Gastrocnemius medialis (tissue), 4 donors: ENCODE measurements around the gene STK4. TPM values are rescaled to one million over a fixed set of nuclear protein-coding genes. Genes with fewer than 3 reads are reported as not detected.

Source experiments
- ATAC-seq, 2 donors: fragments of 150-250 bp; one replicate each; pipeline ENCODE4 v1.9.1; 2016
- DNase-seq, 2 donors: peaks; one replicate each; pipeline ENCODE4 v3.0.0-alpha.2; 2019
- H3K27ac ChIP-seq, 4 donors: fragments of 200-600 bp; sonication (generic); 1 replicate in 1 of 4; 2 replicates in 3 of 4; pipeline ENCODE4 v1.5.1; 2016 to 2018; ENCODE audit warnings: mild to moderate bottlenecking in 2 of 4, moderate library complexity in 1 of 4
- H3K27me3 ChIP-seq, 3 donors: fragments of 200-600 bp; sonication (generic) in 2 of 3; 1 replicate in 1 of 3; 2 replicates in 2 of 3; pipeline versions ENCODE4 v1.5.1 to v1.6.0; 2016 to 2019; ENCODE audit warnings: mild to moderate bottlenecking in 1 of 3, moderate library complexity in 1 of 3
- H3K36me3 ChIP-seq, 2 donors: fragments of 200-600 bp; sonication (generic) in 1 of 2; one replicate each; pipeline ENCODE4 v1.5.1; 2017 to 2018
- H3K4me1 ChIP-seq, 2 donors: fragments of 200-600 bp; sonication (generic) in 1 of 2; one replicate each; pipeline ENCODE4 v1.5.1; 2016 to 2017; ENCODE audit warnings: mild to moderate bottlenecking in 2 of 2
- H3K4me3 ChIP-seq, 4 donors: fragments of 200-600 bp; sonication (generic) in 3 of 4; 1 replicate in 1 of 4; 2 replicates in 3 of 4; pipeline ENCODE4 v1.5.1; 2016 to 2019; ENCODE audit warnings: mild to moderate bottlenecking in 2 of 4
- H3K9me3 ChIP-seq, 3 donors: fragments of 200-600 bp; sonication (generic) in 2 of 3; 1 replicate in 1 of 3; 2 replicates in 2 of 3; pipeline ENCODE4 v1.5.1; 2016 to 2019
- POLR2A ChIP-seq, 2 donors: fragments of 450-650 bp; IDR thresholded peaks; one replicate each; pipeline ENCODE4 v1.6.1; 2017; ENCODE audit warnings: antibody characterized with exemption in 2 of 2, mild to moderate bottlenecking in 2 of 2, moderate library complexity in 2 of 2
- in situ Hi-C, 4 donors: fragments of 200-750 bp; cut with MboI; loops; one replicate each; pipeline versions ENCODE4 v1.15.0 to v1.8.0; 2017; ENCODE audit warnings: low sequenced_read_pairs in 4 of 4
- intact Hi-C: fragments of 100-400 bp; cut with DNase I; formaldehyde crosslinking; loops from one replicate; pipeline ENCODE4 v1.15.1; 2023; ENCODE audit warnings: low total_unique reads
- total RNA-seq, 4 donors: library from RNA; depleted of rRNA; stranded (reverse); fragments of >200 nt; gene quantifications; one replicate each; pipeline versions ENCODE4 v1.1.0 to v1.2.3, GENCODE V29; 2016
- TF ChIP-seq, protein P1 (sequence below), 5 experiments: fragments of 450-650 bp in 3 of 5; fragments of 200-600 bp in 2 of 5; sonication (generic) in 2 of 5; IDR thresholded peaks in 4 of 5; conservative IDR thresholded peaks in 1 of 5; 1 replicate in 4 of 5; 2 replicates in 1 of 5; pipeline ENCODE4 v1.5.1; 2016 to 2019; ENCODE audit warnings: antibody characterized with exemption in 5 of 5, mild to moderate bottlenecking in 3 of 5, moderate library complexity in 3 of 5

The STK4 gene
- total RNA-seq, 4 donors from 2014 or later: 4.5 to 6.4 (median 5.5) TPM

- no peak overlapping the region for H3K4me3 ChIP-seq
- peaks cover 0 to 10% (median 0%) of the 10 kb centered on the region in 3 donors for H3K27me3 ChIP-seq
- intact Hi-C loops: no loop called here
- ATAC-seq (no peak), DNase-seq (no peak)
- no peaks in the 10 kb centered on the region for H3K9me3 ChIP-seq
- in situ Hi-C loops: no loop called here
- H3K36me3 ChIP-seq: no peaks in the 10 kb centered on the region
- H3K4me1 ChIP-seq: no peaks in the 10 kb centered on the region
- TF ChIP-seq, protein P1, sequence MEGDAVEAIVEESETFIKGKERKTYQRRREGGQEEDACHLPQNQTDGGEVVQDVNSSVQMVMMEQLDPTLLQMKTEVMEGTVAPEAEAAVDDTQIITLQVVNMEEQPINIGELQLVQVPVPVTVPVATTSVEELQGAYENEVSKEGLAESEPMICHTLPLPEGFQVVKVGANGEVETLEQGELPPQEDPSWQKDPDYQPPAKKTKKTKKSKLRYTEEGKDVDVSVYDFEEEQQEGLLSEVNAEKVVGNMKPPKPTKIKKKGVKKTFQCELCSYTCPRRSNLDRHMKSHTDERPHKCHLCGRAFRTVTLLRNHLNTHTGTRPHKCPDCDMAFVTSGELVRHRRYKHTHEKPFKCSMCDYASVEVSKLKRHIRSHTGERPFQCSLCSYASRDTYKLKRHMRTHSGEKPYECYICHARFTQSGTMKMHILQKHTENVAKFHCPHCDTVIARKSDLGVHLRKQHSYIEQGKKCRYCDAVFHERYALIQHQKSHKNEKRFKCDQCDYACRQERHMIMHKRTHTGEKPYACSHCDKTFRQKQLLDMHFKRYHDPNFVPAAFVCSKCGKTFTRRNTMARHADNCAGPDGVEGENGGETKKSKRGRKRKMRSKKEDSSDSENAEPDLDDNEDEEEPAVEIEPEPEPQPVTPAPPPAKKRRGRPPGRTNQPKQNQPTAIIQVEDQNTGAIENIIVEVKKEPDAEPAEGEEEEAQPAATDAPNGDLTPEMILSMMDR (IDR thresholded peaks at IDR 0.05 in 4 of 5, conservative IDR thresholded peaks at IDR 0.05 in 1 of 5): peak in 2 of 5 experiments; percentile 26 to 45
- TF ChIP-seq POLR2A (IDR thresholded peaks at IDR 0.05): no peak
- no peak overlapping the region for H3K27ac ChIP-seq
Observed at GRCh38 chr20:45111799-45112471, 145.6 kb downstream of the STK4 start.

- in situ Hi-C loops: no loop called here
- TF ChIP-seq POLR2A (IDR thresholded peaks at IDR 0.05): no peak
- TF ChIP-seq, protein P1 (IDR thresholded peaks at IDR 0.05 in 4 of 5, conservative IDR thresholded peaks at IDR 0.05 in 1 of 5): no peak
- Histone ChIP-seq H3K4me3 (no peak overlapping the region), H3K27ac (no peak overlapping the region), H3K27me3 (peaks cover 0 to 13% (median 0%) of the 10 kb centered on the region in 3 donors), H3K36me3 (no peaks in the 10 kb centered on the region), H3K4me1 (no peaks in the 10 kb centered on the region), H3K9me3 (no peaks in the 10 kb centered on the region)
- intact Hi-C loops: no loop called here
- DNase-seq (no peak), ATAC-seq (no peak)
Observed at GRCh38 chr20:45112754-45113153, 146.4 kb downstream of the STK4 start.

DNA sequence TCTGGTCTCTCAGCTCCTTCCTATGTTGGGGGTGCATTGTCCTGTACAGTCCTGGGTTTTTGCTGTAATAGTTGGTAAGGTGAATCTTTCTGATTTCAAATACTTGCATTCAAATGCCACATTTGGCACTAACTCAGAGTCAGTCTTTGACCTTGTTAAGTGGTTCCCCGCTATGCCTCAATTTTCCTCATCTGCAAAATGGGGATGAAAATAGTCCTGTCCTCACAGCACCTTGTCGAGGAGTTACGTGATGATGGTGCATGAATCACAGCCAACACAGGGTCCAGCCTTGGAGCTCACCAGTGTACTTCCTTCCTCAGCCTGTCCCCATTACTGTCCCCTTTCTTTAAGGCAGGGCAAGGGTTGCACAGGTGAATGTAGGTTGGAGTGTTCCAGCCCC lies 147.6 kb downstream of the STK4 start:
- in situ Hi-C loops (no loop called here), intact Hi-C loops (no loop called here)
- Histone ChIP-seq H3K36me3 (no peaks in the 10 kb centered on the region), H3K27me3 (peaks cover 0 to 11% (median 0%) of the 10 kb centered on the region in 3 donors), H3K9me3 (no peaks in the 10 kb centered on the region), H3K27ac (no peak overlapping the region), H3K4me3 (no peak overlapping the region), H3K4me1 (no peaks in the 10 kb centered on the region)
- TF ChIP-seq POLR2A (IDR thresholded peaks at IDR 0.05): no peak
- TF ChIP-seq, protein P1 (IDR thresholded peaks at IDR 0.05 in 4 of 5, conservative IDR thresholded peaks at IDR 0.05 in 1 of 5): no peak
- ATAC-seq (no peak), DNase-seq (no peak)

GRCh38 chr20:45114465-45115385 lies 148.4 kb downstream of the STK4 start, which contains the start of gene WFDC5:
WFDC5 (minus strand) TSS chr20:45115174; CDS start chr20:45115083, 91 bp downstream.
- peaks cover 0 to 11% (median 0%) of the 10 kb centered on the region in 3 donors for H3K27me3 ChIP-seq
- H3K9me3 ChIP-seq: no peaks in the 10 kb centered on the region
- intact Hi-C loops (no loop called here), in situ Hi-C loops (no loop called here)
- DNase-seq (no peak), ATAC-seq (no peak)
- no peaks in the 10 kb centered on the region for H3K4me1 ChIP-seq
- H3K36me3 ChIP-seq: no peaks in the 10 kb centered on the region
- no peak within 1 kb of the TSS for H3K27ac ChIP-seq
- no peak within 1 kb of the TSS for H3K4me3 ChIP-seq
- no peak for TF ChIP-seq POLR2A (IDR thresholded peaks at IDR 0.05)
- TF ChIP-seq, protein P1 (IDR thresholded peaks at IDR 0.05 in 4 of 5, conservative IDR thresholded peaks at IDR 0.05 in 1 of 5): no peak
